H54 (cell line): ENCODE measurements around the gene ZFY.
"Not testable (repeated sequence)": the region's sequence is repeated elsewhere in the genome, so short reads cannot be mapped to it uniquely, and the experiment has no call there.

ENCODE experiments used
- DNase-seq: peaks from one replicate; pipeline ENCODE4 v3.0.0; 2011; ENCODE audit warnings: low spot score, mixed read lengths; ENCODE audit not compliant: insufficient read length
- FAIRE-seq: peaks from 3 replicates; lab custom pipeline; 2011; peaks lifted over from hg19 to GRCh38; lab: Jason Lieb, UNC
- POLR2A ChIP-seq: IDR thresholded peaks from 2 replicates; pipeline ENCODE4 v1.6.1; 2011; ENCODE audit warnings: low read depth, mild to moderate bottlenecking, low read length

The ZFY gene

DNA sequence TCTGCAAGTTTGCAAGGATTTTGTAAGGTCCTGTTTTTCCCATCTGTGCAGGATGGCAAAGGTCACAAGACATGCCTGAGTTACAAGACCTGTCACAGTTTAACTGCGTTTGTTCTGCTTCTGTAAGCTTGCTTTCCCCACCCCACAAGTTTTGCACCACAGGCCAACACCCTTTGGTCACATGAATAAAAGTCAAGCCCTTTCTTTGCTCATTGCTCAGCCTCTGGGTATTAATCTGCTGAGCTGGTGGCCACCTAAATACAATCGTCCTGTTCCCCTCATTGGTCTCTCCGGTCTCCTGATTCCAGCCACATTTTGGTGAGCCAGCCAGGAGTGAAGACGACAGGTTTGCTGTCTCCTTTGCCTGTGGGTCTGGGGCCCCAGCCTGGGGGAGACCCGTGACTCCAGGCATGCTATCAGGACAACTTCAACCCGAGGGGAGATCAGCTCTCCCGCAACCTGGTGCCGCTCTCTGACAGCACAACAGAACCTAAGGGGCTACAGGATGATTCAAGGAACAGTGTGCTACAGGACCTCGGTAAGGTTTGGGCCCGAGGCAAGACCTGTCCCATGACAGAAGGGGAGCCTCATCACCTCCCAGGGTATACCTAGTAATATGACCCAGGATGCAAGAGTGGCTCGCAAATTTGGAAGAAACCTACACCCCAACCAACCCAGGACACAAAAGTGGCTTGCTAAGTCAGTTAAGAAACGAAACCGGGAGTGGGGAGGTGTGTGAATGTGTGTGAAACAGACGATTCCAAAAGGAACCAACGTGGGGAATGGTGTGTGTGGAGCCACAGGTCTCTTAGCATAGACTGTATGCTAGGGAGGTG lies 67.7 kb downstream of the ZFY start:
- FAIRE-seq = no peak
- TF ChIP-seq POLR2A = no peak
- no peak for DNase-seq

DNA sequence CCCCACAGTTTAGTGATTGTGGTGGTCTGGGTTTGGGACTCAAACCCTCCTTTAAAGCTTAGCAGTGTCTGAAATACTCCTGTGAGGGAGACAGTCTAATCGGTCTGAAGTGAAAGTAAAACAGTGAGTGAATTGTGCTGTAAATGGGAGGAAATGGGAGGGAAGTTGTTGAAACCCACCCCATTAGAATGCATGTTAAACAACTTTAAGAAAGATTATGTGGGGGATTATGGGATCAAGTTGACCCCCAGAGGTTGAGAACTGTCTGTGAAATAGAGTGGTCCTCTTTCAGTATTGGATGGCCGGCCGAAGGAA lies 68.3 kb downstream of the ZFY start:
- no peak for TF ChIP-seq POLR2A
- FAIRE-seq (no peak), DNase-seq (no peak)

DNA sequence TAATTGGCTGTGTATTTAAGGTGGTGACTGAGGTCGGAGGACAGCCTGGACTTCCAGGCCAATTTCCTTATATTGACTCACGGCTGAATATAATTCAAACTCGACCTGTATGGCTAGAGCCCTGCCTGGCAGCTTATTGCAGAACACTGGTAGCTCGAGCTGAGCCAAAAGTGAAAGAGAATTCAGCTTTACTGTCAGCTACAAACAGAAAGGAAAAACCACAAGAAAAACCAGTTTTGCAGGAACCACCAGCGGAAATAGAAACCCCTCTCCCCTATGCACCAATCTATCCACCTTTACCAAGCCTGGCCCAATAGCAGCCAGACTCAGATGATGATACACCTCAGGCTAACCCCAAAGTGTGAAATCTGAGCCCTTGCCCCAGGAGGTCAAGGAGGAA lies 68.7 kb downstream of the ZFY start:
- no peak for TF ChIP-seq POLR2A
- no peak for FAIRE-seq
- no peak for DNase-seq

DNA sequence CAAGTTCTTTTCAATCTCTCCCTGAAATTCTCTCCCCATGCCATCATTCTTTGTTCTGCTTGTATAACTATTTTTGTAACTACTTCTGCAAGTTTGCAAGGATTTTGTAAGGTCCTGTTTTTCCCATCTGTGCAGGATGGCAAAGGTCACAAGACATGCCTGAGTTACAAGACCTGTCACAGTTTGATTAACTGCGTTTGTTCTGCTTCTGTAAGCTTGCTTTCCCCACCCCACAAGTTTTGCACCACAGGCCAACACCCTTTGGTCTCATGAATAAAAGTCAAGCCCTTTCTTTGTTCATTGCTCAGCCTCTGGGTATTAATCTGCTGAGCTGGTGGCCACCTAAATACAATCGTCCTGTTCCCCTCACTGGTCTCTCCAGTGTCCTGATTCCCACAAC lies 70.8 kb downstream of the ZFY start:
- not testable (repeated sequence) for DNase-seq, FAIRE-seq

DNA sequence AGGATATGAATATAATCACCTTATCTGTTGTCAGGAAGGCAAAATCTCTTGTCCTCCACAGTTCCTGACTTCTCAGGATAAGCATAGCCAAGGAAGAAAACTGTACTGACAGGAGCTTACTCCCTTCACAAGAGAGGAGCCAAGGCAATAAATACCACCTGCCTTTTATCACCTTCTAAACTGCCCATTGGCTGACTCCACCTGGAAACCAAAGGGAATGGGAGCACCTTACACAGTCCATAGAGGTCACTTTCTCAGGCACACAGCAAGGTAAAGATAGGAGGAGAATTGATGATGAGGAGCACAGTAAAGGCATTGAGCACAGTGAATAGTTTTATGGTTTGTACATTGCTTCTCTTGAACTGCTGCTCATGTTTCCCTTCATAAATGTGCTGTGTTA lies 72.8 kb downstream of the ZFY start:
- FAIRE-seq (no peak), DNase-seq (no peak)
- TF ChIP-seq POLR2A = no peak

DNA sequence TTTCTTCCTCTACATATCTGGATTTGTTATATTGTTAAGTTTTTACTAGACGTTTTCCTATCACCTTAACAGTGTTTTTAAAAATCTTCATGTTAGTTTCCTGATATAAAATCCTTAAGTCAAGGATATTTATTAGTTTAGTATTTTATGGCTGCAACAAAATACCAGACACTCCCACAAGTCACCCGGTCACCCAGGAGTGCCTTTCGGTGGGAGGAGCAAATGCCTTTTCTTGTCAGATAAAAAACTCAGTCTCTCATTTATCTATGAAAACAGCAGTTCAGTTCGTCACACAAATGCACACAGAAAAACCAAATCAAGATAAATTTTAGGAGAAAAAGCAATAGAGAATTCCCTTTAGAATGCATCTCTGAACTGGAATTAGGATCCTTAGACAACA lies 77.0 kb downstream of the ZFY start:
- FAIRE-seq (no peak), DNase-seq (no peak)
- no peak for TF ChIP-seq POLR2A

DNA sequence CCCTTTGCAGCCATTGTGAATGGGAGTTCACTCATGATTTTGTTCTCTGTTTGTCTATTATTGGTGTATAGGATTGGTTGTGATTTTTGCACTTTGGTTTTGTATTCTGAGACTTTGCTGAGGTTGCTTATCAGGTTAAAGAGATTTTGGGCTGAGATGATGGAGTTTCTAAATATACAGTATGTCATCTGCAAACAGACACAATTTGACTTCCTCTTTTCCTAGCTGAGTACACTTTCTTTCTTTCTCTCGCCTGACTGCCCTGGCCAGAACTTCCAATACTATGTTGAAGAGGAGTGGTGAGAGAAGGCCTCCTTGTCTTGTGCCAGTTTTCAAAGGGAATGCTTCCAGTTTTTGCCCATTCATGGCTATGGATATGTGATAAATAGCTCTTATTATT lies 81.4 kb downstream of the ZFY start:
- FAIRE-seq (no peak), DNase-seq (no peak)
- no peak for TF ChIP-seq POLR2A

DNA sequence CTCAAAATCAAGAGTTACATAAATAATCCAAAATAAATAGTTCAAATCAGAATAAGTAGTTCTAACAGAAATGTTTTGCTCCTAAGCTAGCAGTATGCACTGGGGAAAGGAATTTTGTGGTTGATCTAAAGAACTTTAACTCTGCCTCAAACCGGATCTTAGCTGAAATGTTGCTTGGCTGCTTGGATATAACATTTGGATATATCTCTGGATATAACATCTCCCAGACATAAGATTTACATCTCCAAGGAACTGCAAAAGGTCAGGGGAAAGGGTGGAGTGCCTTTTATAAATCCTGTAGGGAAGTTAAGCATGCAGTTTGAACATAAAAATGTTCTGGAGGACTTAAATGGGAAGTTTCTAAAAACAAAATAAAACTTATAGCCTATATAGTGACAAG lies 83.4 kb downstream of the ZFY start:
- DNase-seq = no peak
- no peak for FAIRE-seq
- no peak for TF ChIP-seq POLR2A

DNA sequence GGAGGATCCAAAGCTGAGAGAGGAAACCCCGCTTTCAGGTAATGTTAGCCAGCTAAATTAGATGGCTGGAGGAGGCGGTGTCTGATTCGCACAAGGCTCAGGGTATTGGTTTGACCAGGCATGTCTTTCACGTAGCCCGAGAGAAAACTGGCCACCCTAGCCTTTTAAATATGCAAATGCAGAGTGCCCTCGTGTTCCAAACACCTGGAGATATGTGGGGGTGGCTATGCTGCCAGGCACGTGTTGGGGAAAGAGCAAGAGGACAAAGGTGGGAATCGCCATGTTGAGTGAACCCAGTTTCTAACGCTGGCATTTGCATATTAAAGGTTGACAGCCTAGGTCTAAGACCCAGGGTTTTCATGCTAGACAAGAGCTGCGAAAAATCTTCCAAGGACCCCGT lies 84.4 kb downstream of the ZFY start:
- no peak for TF ChIP-seq POLR2A
- DNase-seq (no peak), FAIRE-seq (no peak)

DNA sequence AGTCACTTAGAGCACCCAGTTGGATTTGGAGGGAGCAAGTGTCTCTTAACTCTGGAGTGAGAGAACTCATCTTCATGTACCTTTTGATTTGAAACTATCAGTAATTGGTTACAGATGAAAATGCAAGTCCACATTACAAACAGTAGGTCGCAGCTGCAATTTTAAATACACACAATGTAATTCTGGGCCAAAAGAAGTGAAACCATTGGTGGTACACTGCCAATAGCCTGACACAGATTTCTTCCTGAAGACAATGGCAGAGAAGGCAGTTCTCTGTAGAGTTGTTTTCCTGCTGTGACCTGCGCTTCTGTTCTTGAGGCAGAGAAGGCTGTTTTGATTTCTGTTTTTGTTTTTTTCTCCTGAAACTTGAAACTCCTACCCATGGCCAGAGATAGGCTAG lies 86.0 kb downstream of the ZFY start:
- no peak for TF ChIP-seq POLR2A
- no peak for FAIRE-seq

DNA sequence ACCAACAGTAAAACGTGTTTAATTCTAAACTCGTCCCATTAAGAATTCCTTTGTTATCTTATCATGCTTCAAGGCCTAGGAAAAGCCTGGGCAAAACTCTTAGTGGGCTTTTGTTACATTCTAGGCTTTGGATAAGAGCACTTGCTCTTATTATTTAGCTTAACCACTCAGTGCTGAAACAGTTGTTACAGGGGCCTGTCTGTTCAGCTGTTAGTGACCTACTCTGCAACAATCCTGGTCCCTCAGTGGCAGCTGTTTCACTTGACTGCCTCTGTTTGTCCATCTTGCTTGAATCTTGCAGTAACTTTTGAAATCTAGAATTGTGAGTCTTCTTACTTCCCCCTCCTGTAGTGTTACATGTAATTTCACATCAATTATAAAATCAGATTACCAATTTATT lies 88.4 kb downstream of the ZFY start:
- FAIRE-seq = no peak

More for the DNA sequence above, 86.0 kb downstream of the ZFY start:
- DNase-seq = no peak

DNA sequence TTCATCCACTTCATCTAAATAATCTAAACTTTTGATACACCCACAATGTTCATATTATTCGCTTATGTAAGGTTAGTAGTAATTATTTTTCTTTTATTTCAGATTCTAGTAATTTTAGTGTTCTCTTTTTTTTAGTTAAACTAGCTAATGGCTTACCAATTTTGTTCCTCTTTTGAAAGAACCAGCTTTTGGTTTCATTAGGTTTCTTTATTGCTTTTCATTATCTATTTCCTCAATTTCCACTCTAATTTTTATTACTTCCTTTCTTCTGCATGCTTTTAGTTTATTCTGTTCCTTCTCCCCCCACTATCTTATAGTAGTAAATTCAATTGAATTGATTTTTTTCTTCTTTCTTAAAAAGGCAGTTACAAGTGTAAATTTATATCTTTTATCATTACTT lies 90.2 kb downstream of the ZFY start:
- no peak for DNase-seq
- FAIRE-seq = no peak
- TF ChIP-seq POLR2A = no peak

More for the DNA sequence above, 88.4 kb downstream of the ZFY start:
- no peak for DNase-seq
- no peak for TF ChIP-seq POLR2A
